HCT116 (cell line): ENCODE results near the gene TNFRSF12A. TPM values are rescaled to one million over a fixed set of nuclear protein-coding genes. Genes with fewer than 3 reads are reported as not detected.

ENCODE experiments used
- ATAC-seq: fragments of 200-7000 bp; cut with Tn5 transposase; 2 replicates; pipeline ENCODE4 v1.9.1; 2020; ENCODE audit warnings: mild to moderate bottlenecking, moderate library complexity
- BruUV-seq: library from RNA; stranded (reverse); fragments of 400-500 nt; replicated peaks from 2 replicates; lab custom pipeline; 2021; lab: Mats Ljungman, UMichigan
- CTCF ChIA-PET: fragments of 300-600 bp; sonication (Branson Sonifier 250); formaldehyde crosslinking; loops from one replicate; lab custom pipeline; 2021; ENCODE audit warnings: antibody characterized with exemption; lab: Charles Lee
- POLR2A ChIA-PET: fragments of 300-600, 350-600 bp; sonication (Branson Sonifier 250); formaldehyde crosslinking; loops from one replicate; lab custom pipeline; 2021; ENCODE audit warnings: antibody characterized with exemption; lab: Charles Lee
- RAD21 ChIA-PET, 2 experiments: fragments of 300-600 bp; sonication (Branson Sonifier 250); formaldehyde crosslinking; loops; one replicate each; lab custom pipeline; 2023; ENCODE audit warnings: low total read pairs in 2 of 2; ENCODE audit not compliant: uncharacterized antibody in 2 of 2, unreplicated experiment in 2 of 2, low non-redundant PET in 1 of 2; lab: Charles Lee
- DNase-seq: peaks from one replicate; pipeline ENCODE4 v3.0.0-alpha.2; 2010; ENCODE audit warnings: low read depth, low spot score
- H2AFZ ChIP-seq: fragments of 200-600 bp; shearing (Covaris generic), sonication (generic); 2 replicates; pipeline ENCODE4 v1.6.1; 2017; ENCODE audit warnings: low read depth, mixed run types, mixed read lengths, antibody characterized with exemption, low read length; ENCODE audit not compliant: poor library complexity, severe bottlenecking
- H3K27ac ChIP-seq: 2 replicates; pipeline ENCODE4 v1.5.1; 2012; ENCODE audit warnings: low read depth, low read length
- H3K27me3 ChIP-seq: fragments of 200-600 bp; sonication (generic); 2 replicates; pipeline ENCODE4 v1.6.1; 2016; ENCODE audit warnings: mixed run types, low read length, mixed read lengths; ENCODE audit not compliant: insufficient read depth
- H3K36me3 ChIP-seq, 2 experiments: fragments of 200-500 bp in 1 of 2; fragments of 200-600 bp in 1 of 2; sonication (Bioruptor generic) in 1 of 2; sonication (generic) in 1 of 2; 2 replicates each; pipeline versions ENCODE4 v1.5.1 to v1.6.1; 2014 to 2016; ENCODE audit warnings: low read length in 2 of 2, inconsistent platforms in 1 of 2, mixed read lengths in 1 of 2, mixed run types in 1 of 2; ENCODE audit not compliant: insufficient read depth in 2 of 2, control insufficient read depth in 1 of 2
- H3K4me1 ChIP-seq, 2 experiments: fragments of 200-600 bp in 1 of 2; sonication (generic) in 1 of 2; 2 replicates each; pipeline versions ENCODE4 v1.5.1 to v1.6.1; 2012 to 2017; ENCODE audit warnings: low read length in 2 of 2, inconsistent platforms in 1 of 2, mild to moderate bottlenecking in 1 of 2, mixed read lengths in 1 of 2, mixed run types in 1 of 2, moderate library complexity in 1 of 2; ENCODE audit not compliant: insufficient read depth in 2 of 2, control insufficient read depth in 1 of 2
- H3K4me2 ChIP-seq: fragments of 200-600 bp; sonication (generic); 2 replicates; pipeline ENCODE4 v1.6.1; 2017; ENCODE audit warnings: mixed run types, low read length, mixed read lengths
- H3K4me3 ChIP-seq, 2 experiments: fragments of 200-600 bp in 1 of 2; sonication (generic) in 1 of 2; replicated peaks in 1 of 2; 2 replicates each; pipeline ENCODE4 v1.5.1; 2011 to 2016; ENCODE audit warnings: low read length in 2 of 2, control low read depth in 1 of 2, low read depth in 1 of 2, mild to moderate bottlenecking in 1 of 2, mixed read lengths in 1 of 2, mixed run types in 1 of 2
- H3K79me2 ChIP-seq: fragments of 200-600 bp; sonication (generic); 2 replicates; pipeline ENCODE4 v1.6.1; 2017; ENCODE audit warnings: mild to moderate bottlenecking, mixed run types, low read length, moderate library complexity, mixed read lengths; ENCODE audit not compliant: insufficient read depth
- H3K9ac ChIP-seq: fragments of 200-600 bp; sonication (generic); 2 replicates; pipeline ENCODE4 v1.6.1; 2016; ENCODE audit warnings: low read length, mixed read lengths
- H3K9me2 ChIP-seq: fragments of 200-600 bp; sonication (generic), shearing (Covaris generic); 2 replicates; pipeline ENCODE4 v1.6.1; 2017; ENCODE audit warnings: mixed run types, mild to moderate bottlenecking, moderate library complexity; ENCODE audit not compliant: insufficient read depth
- H3K9me3 ChIP-seq, 2 experiments: fragments of 200-500 bp in 1 of 2; fragments of 200-600 bp in 1 of 2; sonication (Bioruptor generic) in 1 of 2; sonication (generic) in 1 of 2; 2 replicates each; pipeline ENCODE4 v1.6.1; 2014 to 2017; ENCODE audit warnings: low read length in 2 of 2, mixed read lengths in 2 of 2, inconsistent platforms in 1 of 2, low read depth in 1 of 2, mild to moderate bottlenecking in 1 of 2, mixed run types in 1 of 2, moderate library complexity in 1 of 2; ENCODE audit not compliant: control insufficient read depth in 1 of 2, insufficient read depth in 1 of 2
- H4K20me1 ChIP-seq: fragments of 200-600 bp; sonication (generic), shearing (Covaris generic); 2 replicates; pipeline ENCODE4 v1.6.1; 2017; ENCODE audit warnings: mixed run types, mild to moderate bottlenecking, moderate library complexity; ENCODE audit not compliant: insufficient read depth
- CBX3 ChIP-seq: IDR thresholded peaks from 2 replicates; pipeline ENCODE4 v1.6.1; 2012; ENCODE audit warnings: low read depth
- CTCF ChIP-seq, 3 experiments: fragments of 200-600 bp in 1 of 3; sonication (generic) in 1 of 3; IDR thresholded peaks in 2 of 3; conservative IDR thresholded peaks in 1 of 3; 2 replicates each; pipeline ENCODE4 v1.5.1; 2012 to 2017; ENCODE audit warnings: low read depth in 2 of 3, low read length in 2 of 3, antibody characterized with exemption in 1 of 3, borderline replicate concordance in 1 of 3, control low read depth in 1 of 3, mild to moderate bottlenecking in 1 of 3, mixed read lengths in 1 of 3, mixed run types in 1 of 3, moderate library complexity in 1 of 3; ENCODE audit not compliant: insufficient read depth in 1 of 3
- EGR1 ChIP-seq: IDR thresholded peaks from 2 replicates; pipeline ENCODE4 v1.6.1; 2012; ENCODE audit warnings: low read depth
- EZH2 ChIP-seq: fragments of 200-600 bp; sonication (generic); IDR thresholded peaks from 2 replicates; pipeline ENCODE4 v1.6.1; 2017; ENCODE audit warnings: antibody characterized with exemption, mixed run types
- EZH2phosphoT487 ChIP-seq: fragments of 200-600 bp; IDR thresholded peaks from 2 replicates; pipeline ENCODE4 v1.6.1; 2018; ENCODE audit warnings: antibody characterized with exemption, borderline replicate concordance
- FOSL1 ChIP-seq: IDR thresholded peaks from 2 replicates; pipeline ENCODE4 v1.6.1; 2012; ENCODE audit warnings: low read depth
- JUND ChIP-seq: IDR thresholded peaks from 2 replicates; pipeline ENCODE4 v1.6.1; 2012
- POLR2A ChIP-seq: IDR thresholded peaks from 2 replicates; pipeline ENCODE4 v1.7.0; 2011; ENCODE audit warnings: borderline replicate concordance; ENCODE audit not compliant: insufficient read depth, insufficient read length; ENCODE audit errors: extremely low read depth
- POLR2AphosphoS5 ChIP-seq: IDR thresholded peaks from 2 replicates; pipeline ENCODE4 v1.6.1; 2011; ENCODE audit warnings: mild to moderate bottlenecking, low read depth, low read length, moderate library complexity
- RAD21 ChIP-seq: IDR thresholded peaks from 2 replicates; pipeline ENCODE4 v1.6.1; 2012; ENCODE audit warnings: low read depth, mild to moderate bottlenecking
- SRF ChIP-seq: IDR thresholded peaks from 2 replicates; pipeline ENCODE4 v1.6.1; 2012; ENCODE audit warnings: low read depth
- ZFX ChIP-seq: fragments of 450-650 bp; IDR thresholded peaks from 2 replicates; pipeline ENCODE4 v1.6.1; 2017
- intact Hi-C: fragments of 100-400 bp; cut with micrococcal nuclease; formaldehyde crosslinking; loops from 2 replicates; pipeline ENCODE4 v1.10.0; 2022
- total RNA-seq: library from RNA; stranded (reverse); gene quantifications from one replicate; pipeline ENCODE4 v1.2.1, GENCODE V29; 2021; ENCODE audit not compliant: unreplicated experiment
- TF ChIP-seq, protein P1 (sequence below): IDR thresholded peaks from 2 replicates; pipeline ENCODE4 v1.6.1; 2012

TNFRSF12A gene
- total RNA-seq, 1 experiment from 2014 or later = 188 TPM

- intact Hi-C loops = no loop called here
- no peak overlapping the region; the same call in 1 of the 2 replicates for H3K4me2 ChIP-seq
- no TSS peak for BruUV-seq
- peaks cover 8 to 25% of the 10 kb centered on the region in 2 experiments; a peak in 2 of 4 replicates for H3K36me3 ChIP-seq
- no peaks in the 10 kb centered on the region for H3K9me2 ChIP-seq
- H3K9ac ChIP-seq = no peak overlapping the region
- H3K27ac ChIP-seq = peak overlapping the region; percentile 68
- ChIA-PET RAD21 (interaction anchor here in 1 of 2 experiments (1.0 kb wide), 1 partner anchor 23 kb away, joined by 4 read pairs; no protein-coding TSS in a partner anchor), CTCF (interaction anchor here (0.7 to 1.9 kb wide), 8 partner anchors 9 to 145 kb away, joined by 3 to 29 read pairs (median 6); no protein-coding TSS in a partner anchor), POLR2A (interaction anchor here (0.8 to 1.3 kb wide), 2 partner anchors 15 to 23 kb away, joined by 3 to 4 read pairs; no protein-coding TSS in a partner anchor)
- no peaks in the 10 kb centered on the region for H4K20me1 ChIP-seq
- TF ChIP-seq CTCF (IDR thresholded peaks at IDR 0.05 in 2 of 3, conservative IDR thresholded peaks at IDR 0.05 in 1 of 3; ENCODE audit: borderline replicate concordance in 1 of 3, insufficient read depth in 1 of 3, low read depth in 2 of 3, low read length in 2 of 3) = no peak
- no peak for TF ChIP-seq EGR1
- no peak for TF ChIP-seq ZFX
- TF ChIP-seq JUND = no peak
- no peak; the same call in 1 of the 2 replicates for TF ChIP-seq POLR2AphosphoS5
- TF ChIP-seq FOSL1 = no peak
- no peak for TF ChIP-seq EZH2phosphoT487
- TF ChIP-seq, protein P1, sequence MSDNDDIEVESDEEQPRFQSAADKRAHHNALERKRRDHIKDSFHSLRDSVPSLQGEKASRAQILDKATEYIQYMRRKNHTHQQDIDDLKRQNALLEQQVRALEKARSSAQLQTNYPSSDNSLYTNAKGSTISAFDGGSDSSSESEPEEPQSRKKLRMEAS = no peak
- TF ChIP-seq RAD21 = no peak
- no peak for TF ChIP-seq CBX3
- no peak for TF ChIP-seq SRF
- no peak for TF ChIP-seq POLR2A
- no peak for TF ChIP-seq EZH2
- peaks cover 12% of the 10 kb centered on the region; the same call in 1 of the 2 replicates for H3K79me2 ChIP-seq
- peaks cover 16 to 59% of the 10 kb centered on the region in 2 experiments for H3K4me1 ChIP-seq
- H2AFZ ChIP-seq = no peak overlapping the region
- no peaks in the 10 kb centered on the region for H3K27me3 ChIP-seq
- no peak for DNase-seq
- ATAC-seq = no peak
- no peak overlapping the region for H3K4me3 ChIP-seq
- no peaks in the 10 kb centered on the region for H3K9me3 ChIP-seq
Observed at GRCh38 chr16:3026609-3027488, 6.7 kb downstream of the TNFRSF12A start.
